HG03439 (cell line): ENCODE results near the gene TSPAN11.
"Not testable (repeated sequence)": the region's sequence is repeated elsewhere in the genome, so short reads cannot be mapped to it uniquely, and the experiment has no call there.

Experiments used
- ATAC-seq: cut with Tn5 transposase; IDR thresholded peaks from one replicate; pipeline ENCODE4 v1.9.1; 2021; ENCODE audit warnings: mild to moderate bottlenecking, moderate library complexity; ENCODE audit not compliant: unreplicated experiment

The TSPAN11 gene

GRCh38 chr12:31017535-31017934 lies 91.0 kb downstream of the TSPAN11 start:
- ATAC-seq = no peak

DNA sequence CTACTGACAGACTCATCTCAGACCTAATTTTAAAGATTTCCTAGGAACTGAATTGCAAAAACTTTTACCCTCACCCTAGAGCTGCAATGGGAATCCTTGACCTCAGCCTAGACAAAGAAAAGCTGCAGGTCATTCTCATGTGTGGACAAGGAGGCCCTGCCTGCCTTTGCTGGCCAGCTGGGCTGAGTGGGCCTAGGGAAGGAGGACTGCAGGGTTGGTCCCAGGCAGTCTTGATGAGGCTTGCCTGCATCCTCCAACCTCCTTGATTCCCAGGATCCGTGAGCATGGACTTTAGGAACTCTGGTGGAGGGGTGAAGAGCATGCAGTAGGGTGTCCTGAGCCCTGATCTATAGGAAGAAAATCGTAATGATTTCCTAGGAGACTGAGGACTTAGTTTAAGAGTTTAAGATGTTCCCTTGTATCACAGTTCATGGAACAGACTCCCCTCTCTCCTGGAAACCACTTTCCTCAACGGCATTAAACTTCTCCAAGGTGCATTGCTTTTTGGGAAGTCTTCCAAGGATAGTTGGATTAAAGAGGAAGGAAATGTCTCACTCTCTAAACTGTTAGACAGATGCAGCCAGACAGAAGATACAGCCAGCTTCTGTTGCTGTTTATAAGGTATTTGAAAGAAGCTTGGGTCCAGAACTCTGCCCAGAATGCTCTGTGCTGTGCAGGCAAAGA lies 91.7 kb downstream of the TSPAN11 start:
- no peak for ATAC-seq

DNA sequence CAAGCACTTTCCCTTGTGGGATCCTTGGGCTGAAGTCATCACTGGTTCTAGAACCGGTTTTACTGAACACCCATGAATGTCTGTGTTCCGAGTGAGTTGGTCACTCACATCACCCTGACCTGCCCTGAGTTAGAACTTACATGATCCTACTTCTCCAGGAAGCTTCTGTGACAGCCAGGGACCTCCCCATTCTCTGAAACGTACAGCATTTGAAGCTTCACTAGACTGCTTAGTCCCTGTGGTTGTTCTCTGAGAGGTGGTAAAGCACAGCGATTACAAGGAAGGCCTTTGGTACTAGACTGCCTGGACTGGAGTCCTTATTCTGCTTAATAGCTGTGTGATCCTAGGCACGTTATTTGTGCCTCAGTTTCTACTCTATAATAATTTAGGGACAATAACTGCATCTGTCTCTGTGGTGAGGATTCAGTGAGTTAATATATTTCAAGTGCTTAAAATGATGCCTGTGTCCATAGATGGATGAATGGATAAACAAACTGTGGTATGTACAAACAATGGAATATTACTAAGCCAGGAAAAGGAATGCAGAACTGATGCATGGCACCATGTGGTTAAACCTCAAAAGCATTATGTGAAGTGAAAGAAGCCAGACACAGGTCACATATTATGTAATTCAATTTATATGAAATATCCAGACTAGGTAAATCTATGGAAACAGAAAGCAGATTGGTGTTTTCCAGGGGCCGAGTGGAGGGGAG lies 92.4 kb downstream of the TSPAN11 start:
- no peak for ATAC-seq

- ATAC-seq = no peak
Measured at GRCh38 chr12:31019561-31019960, 93.0 kb downstream of the TSPAN11 start.

GRCh38 chr12:31019976-31020375 lies 93.4 kb downstream of the TSPAN11 start:
- ATAC-seq = no peak

DNA sequence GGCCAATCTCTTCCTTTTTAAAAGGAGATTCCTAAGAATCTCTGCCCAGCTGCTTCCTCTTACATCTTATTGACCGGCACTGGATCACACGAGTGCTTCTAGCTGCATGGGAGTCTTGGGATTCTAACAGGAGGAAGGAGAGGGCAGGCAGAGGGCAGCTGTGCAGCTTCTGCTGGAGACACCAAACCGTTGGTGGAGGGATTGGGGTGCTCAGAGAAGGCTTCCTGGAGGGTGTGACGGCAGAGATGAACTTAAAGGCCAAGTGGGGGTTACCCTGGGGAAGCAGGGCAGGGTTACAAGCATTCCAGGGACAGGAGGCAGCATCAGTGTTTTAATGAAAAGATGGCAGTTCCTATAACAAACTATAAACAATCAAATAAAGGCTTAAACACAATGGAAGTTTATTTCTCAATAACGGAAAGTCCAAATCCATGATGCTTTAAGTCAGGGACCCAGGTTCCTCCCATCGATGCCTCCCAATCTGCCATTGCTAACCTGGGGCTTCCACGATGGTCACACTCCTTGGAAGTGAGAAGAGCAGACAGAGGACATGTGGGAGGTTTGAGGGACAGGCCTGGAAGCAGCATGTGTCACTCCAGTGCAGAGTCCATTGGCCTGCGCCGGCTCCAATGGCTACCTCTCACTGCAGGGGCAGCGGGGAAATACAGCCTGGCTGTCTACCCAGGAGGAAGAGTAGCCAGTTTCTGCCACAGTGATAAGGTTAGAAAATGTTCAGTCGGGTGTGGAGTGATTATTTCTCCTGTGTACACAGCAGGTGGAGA lies 94.0 kb downstream of the TSPAN11 start:
- no peak for ATAC-seq

- no peak for ATAC-seq
Measured at GRCh38 chr12:31021181-31021580, 94.6 kb downstream of the TSPAN11 start.

DNA sequence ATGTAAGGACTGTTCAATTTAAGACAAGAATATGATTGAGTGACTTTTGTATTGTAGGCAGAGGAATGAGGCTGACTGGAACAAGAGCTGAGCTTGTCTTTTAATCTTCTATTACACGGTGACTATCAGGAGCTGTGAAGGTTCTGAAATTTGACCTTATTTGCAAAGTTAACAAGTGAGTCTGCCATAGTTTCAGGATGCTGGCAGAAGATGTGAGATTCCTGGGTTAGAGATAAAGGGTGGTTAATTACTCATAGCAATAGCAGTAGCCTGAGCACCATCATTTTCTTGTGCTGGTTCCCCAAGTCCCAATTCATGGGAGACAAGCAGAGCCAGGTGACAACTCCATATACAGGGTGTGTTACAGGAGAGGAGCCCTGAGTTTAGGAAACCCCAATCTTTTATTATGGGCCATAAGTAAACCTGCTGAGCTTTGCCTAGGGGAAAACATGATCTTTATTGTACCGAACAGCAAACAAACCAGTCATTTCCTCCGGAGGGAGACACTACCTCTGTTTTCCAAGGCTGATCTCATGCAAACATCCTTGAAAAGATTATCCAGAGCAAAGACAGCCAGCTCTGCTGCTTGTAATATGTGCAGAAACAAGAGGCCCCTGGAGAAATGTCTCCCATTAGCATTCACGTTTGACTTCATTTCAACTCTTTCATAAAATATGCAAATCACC lies 95.4 kb downstream of the TSPAN11 start:
- ATAC-seq = no peak

DNA sequence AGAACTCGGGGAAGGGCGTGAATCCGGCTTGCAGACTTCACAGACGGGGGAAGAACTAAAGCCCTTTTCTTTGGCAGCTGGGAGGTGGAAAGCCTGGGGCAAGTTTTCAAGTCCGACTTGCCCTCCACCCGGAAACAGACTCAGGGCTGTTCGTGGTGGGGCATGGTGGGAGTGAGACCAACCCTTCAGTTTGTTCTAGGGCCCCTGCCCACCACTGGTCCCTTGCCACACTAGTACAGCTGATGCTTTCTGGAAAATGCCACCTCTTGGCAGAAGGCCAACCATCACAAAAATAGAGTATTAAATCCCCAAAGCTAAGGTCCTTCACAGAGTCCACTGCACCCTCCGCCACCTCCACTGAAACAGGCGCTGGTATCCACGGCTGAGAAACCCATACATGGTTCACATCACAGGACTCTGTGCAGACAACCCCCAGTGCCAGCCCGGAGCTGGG lies 96.8 kb downstream of the TSPAN11 start:
- no peak for ATAC-seq

DNA sequence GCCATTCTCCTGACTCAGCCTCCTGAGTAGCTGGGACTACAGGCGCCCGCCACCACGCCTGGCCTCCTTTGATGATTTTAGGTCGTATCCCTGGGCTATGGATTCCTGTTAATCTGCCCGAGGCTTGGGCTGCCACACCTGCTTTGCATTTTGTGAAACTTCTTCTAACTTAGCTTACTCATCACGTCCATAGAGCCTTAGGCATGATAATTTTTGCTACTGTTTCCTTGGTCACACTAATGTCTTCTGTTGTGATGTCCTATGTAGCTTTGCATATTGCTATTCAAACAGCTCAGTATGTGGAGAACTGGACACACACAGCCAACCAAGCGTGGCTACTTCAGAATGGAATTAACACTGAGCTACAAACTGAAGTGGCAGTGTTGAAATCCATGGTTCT lies 99.7 kb downstream of the TSPAN11 start:
- ATAC-seq = no peak

DNA sequence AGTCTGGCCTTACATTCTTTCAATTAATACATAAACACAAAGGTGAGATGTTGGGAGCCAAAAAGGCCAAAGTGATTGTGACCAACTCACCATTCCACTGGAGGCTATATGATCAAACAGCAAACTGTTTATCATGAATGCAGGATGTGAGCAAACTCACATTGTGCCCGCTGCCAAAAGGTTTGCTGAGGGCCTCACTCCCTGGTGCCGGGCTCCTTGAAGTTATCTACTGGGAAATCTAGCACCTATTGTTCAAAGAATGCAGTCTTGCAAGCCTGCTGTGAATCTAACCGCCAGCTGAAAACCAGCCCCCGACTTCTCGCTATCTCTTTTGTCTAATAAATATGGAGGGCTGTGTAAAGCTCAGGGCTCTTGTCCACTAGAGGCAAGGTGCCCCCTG lies 100.5 kb downstream of the TSPAN11 start:
- ATAC-seq = not testable (repeated sequence)

- no peak for ATAC-seq
Measured at GRCh38 chr12:31029468-31029867, 102.9 kb downstream of the TSPAN11 start.

GRCh38 chr12:31029916-31030562 lies 103.5 kb downstream of the TSPAN11 start:
- ATAC-seq = no peak

GRCh38 chr12:31031951-31032335 lies 105.4 kb downstream of the TSPAN11 start:
- no peak for ATAC-seq

DNA sequence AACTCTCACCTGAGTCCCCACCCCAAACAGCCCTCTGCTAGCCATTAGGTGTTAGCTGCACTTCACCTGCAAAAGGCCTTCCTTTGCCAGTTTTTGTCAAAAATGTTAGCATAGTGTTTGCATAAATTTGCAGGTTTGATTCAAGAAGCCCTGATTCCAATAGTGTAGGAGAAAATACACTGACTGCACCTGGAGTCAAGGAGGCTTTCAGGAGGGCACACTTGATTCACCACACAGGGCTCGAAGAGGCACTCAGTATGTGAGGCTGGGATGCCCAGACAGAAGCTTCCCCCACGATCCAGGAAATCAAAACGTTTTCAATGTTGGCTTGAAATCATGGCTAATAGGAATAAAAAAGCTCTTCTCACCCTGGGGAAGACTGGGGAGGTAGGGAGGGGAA lies 106.6 kb downstream of the TSPAN11 start:
- no peak for ATAC-seq

DNA sequence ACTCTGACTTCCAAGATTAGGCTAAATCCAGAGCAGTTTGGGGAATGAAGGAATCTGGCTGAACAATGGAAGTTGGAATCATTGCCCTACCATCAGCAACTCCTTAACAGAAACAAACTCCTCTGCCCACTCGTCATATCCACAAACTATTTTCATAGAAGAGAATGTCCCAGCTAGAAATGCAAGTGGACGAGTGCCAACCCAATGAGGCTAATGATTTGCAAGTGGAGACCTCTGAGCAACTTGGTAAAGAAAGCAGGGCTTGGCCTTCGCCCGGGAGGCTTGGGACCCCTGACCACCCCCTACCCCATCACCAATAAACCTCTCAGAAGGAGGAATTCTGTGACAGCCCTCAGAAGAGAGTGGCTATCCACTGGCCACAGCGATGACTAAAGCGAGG lies 107.1 kb downstream of the TSPAN11 start:
- no peak for ATAC-seq

DNA sequence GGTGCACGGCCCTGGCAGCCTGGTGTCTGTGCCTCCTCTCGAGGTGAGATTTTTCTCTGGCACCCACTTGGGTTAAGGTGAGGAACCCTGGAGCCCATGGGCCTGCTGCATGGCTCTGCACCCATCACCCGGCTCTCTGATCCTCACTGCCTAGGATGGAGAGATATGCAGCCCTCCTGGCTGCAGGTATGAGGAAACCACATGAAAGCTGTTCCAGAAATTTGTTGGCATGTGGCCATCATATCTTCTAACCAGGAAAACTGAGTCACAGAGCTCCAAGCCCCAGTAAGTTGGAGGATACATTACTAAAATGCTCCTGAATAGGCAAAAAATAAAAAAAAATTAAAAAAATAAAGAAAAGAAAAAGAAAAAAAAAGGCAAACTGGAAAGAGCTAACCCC lies 107.8 kb downstream of the TSPAN11 start:
- no peak for ATAC-seq

DNA sequence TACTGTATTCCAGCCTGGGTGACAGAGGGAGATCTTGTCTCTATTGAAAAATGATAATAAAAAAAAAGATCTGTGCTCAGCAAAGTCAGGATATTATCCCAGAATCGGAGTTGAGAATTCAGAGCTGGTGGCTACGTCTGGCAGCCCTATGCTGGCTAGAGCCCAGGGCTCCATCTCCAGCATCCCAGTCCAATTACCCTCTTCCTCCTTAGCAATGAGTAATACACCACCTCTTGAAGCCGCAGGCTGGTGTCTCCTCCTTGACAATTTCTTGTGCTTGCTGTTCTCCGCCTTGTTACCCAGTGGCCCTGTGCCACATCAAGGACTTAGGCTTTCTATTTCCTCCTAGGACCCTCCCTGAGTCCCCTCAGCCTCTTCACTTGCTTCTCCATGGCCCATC lies 108.7 kb downstream of the TSPAN11 start:
- no peak for ATAC-seq

DNA sequence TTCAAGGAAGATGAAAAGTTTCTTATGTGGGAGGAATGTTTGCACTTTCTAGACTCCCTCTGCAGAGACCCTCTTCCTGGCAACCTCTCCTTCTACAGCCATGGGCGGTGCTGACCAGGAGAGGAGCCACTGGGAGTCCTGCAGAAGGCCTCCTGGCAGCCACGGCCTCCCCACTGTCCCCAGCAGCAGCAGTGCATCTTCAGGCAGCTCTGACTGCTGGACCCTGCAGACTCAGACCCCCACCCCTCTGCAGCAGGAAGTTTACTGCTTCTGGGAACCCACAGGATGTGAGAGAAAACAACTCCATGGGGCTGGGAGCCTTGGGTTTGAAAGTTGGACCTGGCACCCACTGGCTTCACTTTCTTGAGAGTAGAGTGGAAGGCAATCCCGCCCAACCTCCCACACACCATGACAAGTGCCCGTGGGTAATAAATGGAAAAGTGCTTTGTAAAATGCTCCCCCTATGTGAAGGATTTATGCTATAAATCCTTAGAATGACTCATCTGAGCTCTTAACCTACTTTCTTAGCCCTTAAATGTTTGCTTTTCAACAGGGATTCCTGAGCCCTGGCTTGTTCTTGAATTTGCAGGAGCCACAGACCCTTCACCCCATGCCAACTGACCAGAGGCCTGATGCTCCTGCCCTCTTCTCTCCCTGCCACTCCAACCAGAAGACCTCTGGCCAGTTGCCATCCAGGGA lies 109.6 kb downstream of the TSPAN11 start:
- no peak for ATAC-seq

GRCh38 chr12:31037028-31037427 lies 110.5 kb downstream of the TSPAN11 start:
- no peak for ATAC-seq
